Prostate gland (tissue), 2 donors: ENCODE results near the gene VAC14. TPM values are rescaled to one million over a fixed set of nuclear protein-coding genes. Genes with fewer than 3 reads are reported as not detected.
"Not testable (repeated sequence)": the region's sequence is repeated elsewhere in the genome, so short reads cannot be mapped to it uniquely, and the experiment has no call there.

ENCODE experiments used
- DNase-seq: peaks from one replicate; pipeline ENCODE4 v3.0.0-alpha.2; 2019; ENCODE audit warnings: low spot score
- H3K27ac ChIP-seq, 2 donors: fragments of 200-600 bp; sonication (generic); 2 replicates each; pipeline ENCODE4 v1.5.1; 2017 to 2019
- H3K27me3 ChIP-seq: fragments of 200-600 bp; sonication (generic); replicated peaks from 2 replicates; pipeline ENCODE4 v1.5.1; 2019; ENCODE audit not compliant: insufficient read depth
- H3K36me3 ChIP-seq, 2 donors: fragments of 200-600 bp; sonication (generic); 1 replicate in 1 of 2; 2 replicates in 1 of 2; pipeline versions ENCODE4 v1.5.1 to v1.8.1; 2017 to 2019
- H3K4me1 ChIP-seq: fragments of 200-600 bp; sonication (generic); replicated peaks from 2 replicates; pipeline ENCODE4 v1.5.1; 2019
- H3K4me3 ChIP-seq, 2 donors: fragments of 200-600 bp; sonication (generic); 2 replicates each; pipeline ENCODE4 v1.5.1; 2017 to 2019
- H3K9me3 ChIP-seq: fragments of 200-600 bp; sonication (generic); 2 replicates; pipeline ENCODE4 v1.5.1; 2017
- POLR2A ChIP-seq: fragments of 450-650 bp; IDR thresholded peaks from one replicate; pipeline ENCODE4 v1.6.1; 2016; ENCODE audit warnings: antibody characterized with exemption, mild to moderate bottlenecking
- POLR2AphosphoS5 ChIP-seq: sonication (generic); formaldehyde crosslinking; IDR thresholded peaks from one replicate; pipeline ENCODE4 v1.6.1; 2017; ENCODE audit warnings: antibody characterized with exemption
- WGBS: methylation state at CpG from one replicate; pipeline ENCODE4 v1.1.5; 2018; 5-methylcytosine and 5-hydroxymethylcytosine counted together
- intact Hi-C: fragments of 100-400 bp; cut with DNase I; formaldehyde crosslinking; loops from one replicate; pipeline ENCODE4 v1.14.2; 2022
- total RNA-seq, 2 donors: library from RNA; depleted of rRNA; stranded (reverse); fragments of >200 nt; gene quantifications; one replicate each; pipeline ENCODE4 v1.1.0, GENCODE V29; 2016
- TF ChIP-seq, protein P1 (sequence below), 4 experiments: fragments of 200-600 bp in 2 of 4; fragments of 450-650 bp in 2 of 4; sonication (generic) in 2 of 4; IDR thresholded peaks; 1 replicate in 3 of 4; 2 replicates in 1 of 4; pipeline ENCODE4 v1.5.1; 2016 to 2019; ENCODE audit warnings: antibody characterized with exemption in 4 of 4, mild to moderate bottlenecking in 2 of 4, moderate library complexity in 2 of 4

The VAC14 gene
- total RNA-seq, 2 donors from 2014 or later: 30.3 to 66.8 TPM

- TF ChIP-seq POLR2AphosphoS5 (no peak), POLR2A (no peak)
- TF ChIP-seq, protein P1, sequence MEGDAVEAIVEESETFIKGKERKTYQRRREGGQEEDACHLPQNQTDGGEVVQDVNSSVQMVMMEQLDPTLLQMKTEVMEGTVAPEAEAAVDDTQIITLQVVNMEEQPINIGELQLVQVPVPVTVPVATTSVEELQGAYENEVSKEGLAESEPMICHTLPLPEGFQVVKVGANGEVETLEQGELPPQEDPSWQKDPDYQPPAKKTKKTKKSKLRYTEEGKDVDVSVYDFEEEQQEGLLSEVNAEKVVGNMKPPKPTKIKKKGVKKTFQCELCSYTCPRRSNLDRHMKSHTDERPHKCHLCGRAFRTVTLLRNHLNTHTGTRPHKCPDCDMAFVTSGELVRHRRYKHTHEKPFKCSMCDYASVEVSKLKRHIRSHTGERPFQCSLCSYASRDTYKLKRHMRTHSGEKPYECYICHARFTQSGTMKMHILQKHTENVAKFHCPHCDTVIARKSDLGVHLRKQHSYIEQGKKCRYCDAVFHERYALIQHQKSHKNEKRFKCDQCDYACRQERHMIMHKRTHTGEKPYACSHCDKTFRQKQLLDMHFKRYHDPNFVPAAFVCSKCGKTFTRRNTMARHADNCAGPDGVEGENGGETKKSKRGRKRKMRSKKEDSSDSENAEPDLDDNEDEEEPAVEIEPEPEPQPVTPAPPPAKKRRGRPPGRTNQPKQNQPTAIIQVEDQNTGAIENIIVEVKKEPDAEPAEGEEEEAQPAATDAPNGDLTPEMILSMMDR (IDR thresholded peaks at IDR 0.05): no peak
- H3K4me1 ChIP-seq: peaks cover 8% of the 10 kb centered on the region
- WGBS: 85% methylated on average over 7 of the region's 7 CpGs
- H3K27ac ChIP-seq: no peak overlapping the region
- H3K36me3 ChIP-seq: peaks cover 17 to 18% of the 10 kb centered on the region in 2 donors
- no peak overlapping the region for H3K4me3 ChIP-seq
- H3K9me3 ChIP-seq: no peaks in the 10 kb centered on the region
- intact Hi-C loops: loop anchor here (5.0 kb wide), 1 partner anchor 81 kb away; no protein-coding TSS in a partner anchor
- no peak for DNase-seq
- no peaks in the 10 kb centered on the region for H3K27me3 ChIP-seq
These were observed 125.0 kb downstream of the VAC14 start for GRCh38 chr16:70675851-70676513.

DNA sequence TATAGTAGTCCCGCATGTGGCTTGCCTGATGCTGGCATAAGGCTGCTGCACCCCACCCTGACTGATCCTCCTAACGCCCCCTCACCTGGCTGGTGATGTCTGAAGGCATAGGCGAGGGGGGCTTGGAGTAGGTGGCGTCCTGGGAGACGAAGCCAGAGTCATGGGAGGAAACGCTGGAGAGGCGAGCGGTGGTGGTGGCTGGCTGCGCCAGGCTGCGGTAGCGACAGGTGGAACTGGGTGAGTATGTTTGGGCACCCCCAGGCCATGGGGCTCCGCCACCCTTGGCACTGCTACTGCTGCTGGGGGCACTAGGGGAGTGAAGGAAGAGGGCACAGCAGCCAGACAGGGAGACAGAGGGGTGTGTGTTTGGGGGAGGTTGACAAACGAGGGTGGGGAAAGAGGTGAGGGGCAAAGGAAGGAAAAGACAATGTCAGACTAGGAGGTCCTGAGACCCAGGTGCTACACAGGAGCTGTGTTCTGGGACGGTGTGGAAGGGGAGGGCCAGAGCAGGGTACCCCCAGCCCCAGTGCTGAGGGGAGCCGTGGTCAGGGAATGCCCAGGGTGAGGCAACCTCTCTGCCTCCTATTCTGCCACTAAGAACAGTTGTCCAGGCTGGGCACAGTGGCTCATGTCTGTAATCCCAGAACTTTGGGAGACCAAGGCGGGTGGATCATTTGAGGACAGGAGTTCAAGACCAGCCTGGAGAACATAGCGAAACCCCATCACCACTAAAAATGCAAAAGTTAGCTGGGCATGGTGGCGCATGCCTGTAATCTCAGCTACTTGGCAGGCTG lies 126.5 kb downstream of the VAC14 start:
- Histone ChIP-seq H3K4me3 (no peak overlapping the region), H3K27ac (no peak overlapping the region), H3K36me3 (peaks cover 17% of the 10 kb centered on the region in 2 donors), H3K4me1 (no peaks in the 10 kb centered on the region), H3K27me3 (no peaks in the 10 kb centered on the region), H3K9me3 (no peaks in the 10 kb centered on the region)
- intact Hi-C loops: loop anchor here (5.0 kb wide), 1 partner anchor 83 kb away; no protein-coding TSS in a partner anchor
- DNase-seq: no peak
- no peak for TF ChIP-seq POLR2AphosphoS5
- TF ChIP-seq, protein P1 (IDR thresholded peaks at IDR 0.05): no peak
- TF ChIP-seq POLR2A: no peak
- WGBS: 84% methylated on average over 18 of the region's 18 CpGs

- H3K27me3 ChIP-seq, H3K4me1 ChIP-seq, DNase-seq, intact Hi-C loops, H3K27ac ChIP-seq, H3K4me3 ChIP-seq, H3K9me3 ChIP-seq: not testable (repeated sequence)
- whole genome bisulfite sequencing: 64% methylated on average over 4 of the region's 4 CpGs
- TF ChIP-seq POLR2AphosphoS5: peak; percentile 34
- peaks cover under 1 to 16% of the 10 kb centered on the region in 2 donors for H3K36me3 ChIP-seq
These were observed 130.0 kb downstream of the VAC14 start for GRCh38 chr16:70670938-70671337.

- H3K36me3 ChIP-seq: peaks cover 8 to 21% of the 10 kb centered on the region in 2 donors
- no peak for DNase-seq
- H3K4me1 ChIP-seq: no peaks in the 10 kb centered on the region
- no peak overlapping the region for H3K4me3 ChIP-seq
- intact Hi-C loops: no loop called here
- 93% methylated on average over 2 of the region's 2 CpGs for WGBS
- H3K27ac ChIP-seq: no peak overlapping the region
- TF ChIP-seq, protein P1 (IDR thresholded peaks at IDR 0.05): no peak
- TF ChIP-seq POLR2AphosphoS5 (no peak), POLR2A (no peak)
- H3K9me3 ChIP-seq: no peaks in the 10 kb centered on the region
- no peaks in the 10 kb centered on the region for H3K27me3 ChIP-seq
These were observed 130.8 kb downstream of the VAC14 start for GRCh38 chr16:70670175-70670574.

DNA sequence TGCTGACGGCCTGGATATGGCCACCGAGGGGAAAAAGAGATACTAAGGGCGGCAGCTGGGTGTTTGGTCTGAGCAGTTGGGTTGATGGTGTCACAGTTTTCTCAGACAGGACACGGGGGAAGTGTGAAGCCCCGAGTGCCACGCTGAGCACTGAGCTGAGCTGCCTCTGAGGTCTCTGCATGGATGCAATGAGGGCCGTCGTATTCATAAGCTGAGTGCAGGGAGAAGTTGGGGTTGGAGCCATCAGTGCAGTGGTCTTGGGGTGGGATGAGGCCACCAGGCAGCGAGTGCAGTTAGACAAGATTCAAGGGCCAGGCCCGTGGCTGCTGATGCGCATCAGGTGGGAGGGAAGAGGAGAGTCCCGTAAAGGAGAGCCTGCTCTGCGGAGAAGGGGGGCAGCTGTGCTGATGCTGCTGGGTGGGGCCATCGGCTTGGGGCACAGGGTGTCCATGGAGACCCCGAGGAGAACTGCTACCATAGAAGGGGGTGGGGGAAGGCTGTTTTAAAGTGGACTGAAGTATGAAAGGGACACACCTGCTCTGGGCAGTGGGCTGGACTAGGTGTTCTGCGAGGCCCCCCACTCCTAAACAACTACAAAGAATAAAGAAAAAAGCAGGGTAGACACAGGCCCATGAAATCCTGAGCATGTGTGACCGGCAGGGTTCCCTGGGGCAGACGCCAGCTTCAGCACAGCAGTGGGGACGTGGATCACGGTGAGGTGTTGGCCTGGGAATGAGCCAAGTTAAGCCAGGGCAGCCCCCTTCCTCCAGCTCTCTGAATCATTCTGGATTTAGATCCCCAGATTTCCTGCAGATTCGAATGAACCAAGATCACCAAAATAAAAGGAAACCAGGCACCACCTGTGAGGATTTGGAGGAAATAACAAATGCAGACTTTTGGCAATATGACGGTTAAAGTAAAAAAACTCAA lies 134.9 kb downstream of the VAC14 start:
- intact Hi-C loops: no loop called here
- Histone ChIP-seq H3K9me3 (no peaks in the 10 kb centered on the region), H3K4me1 (no peaks in the 10 kb centered on the region), H3K27me3 (no peaks in the 10 kb centered on the region), H3K4me3 (no peak overlapping the region), H3K36me3 (peaks cover 25 to 27% of the 10 kb centered on the region in 2 donors), H3K27ac (no peak overlapping the region)
- no peak for DNase-seq
- 84% methylated on average over 22 of the region's 22 CpGs for WGBS
- TF ChIP-seq, protein P1 (IDR thresholded peaks at IDR 0.05): no peak
- no peak for TF ChIP-seq POLR2AphosphoS5
- TF ChIP-seq POLR2A: no peak
